HG03442 (cell line): ENCODE data around the gene PSD4.

Experiments used
- ATAC-seq: cut with Tn5 transposase; IDR thresholded peaks from one replicate; pipeline ENCODE4 v1.9.1; 2021; ENCODE audit warnings: mild to moderate bottlenecking, moderate library complexity; ENCODE audit not compliant: unreplicated experiment

The PSD4 gene

GRCh38 chr2:113258471-113259147 lies 84.8 kb downstream of the PSD4 start:
- ATAC-seq = no peak
